ENCODE data around the gene RAB36.

Gene RAB36

DNA sequence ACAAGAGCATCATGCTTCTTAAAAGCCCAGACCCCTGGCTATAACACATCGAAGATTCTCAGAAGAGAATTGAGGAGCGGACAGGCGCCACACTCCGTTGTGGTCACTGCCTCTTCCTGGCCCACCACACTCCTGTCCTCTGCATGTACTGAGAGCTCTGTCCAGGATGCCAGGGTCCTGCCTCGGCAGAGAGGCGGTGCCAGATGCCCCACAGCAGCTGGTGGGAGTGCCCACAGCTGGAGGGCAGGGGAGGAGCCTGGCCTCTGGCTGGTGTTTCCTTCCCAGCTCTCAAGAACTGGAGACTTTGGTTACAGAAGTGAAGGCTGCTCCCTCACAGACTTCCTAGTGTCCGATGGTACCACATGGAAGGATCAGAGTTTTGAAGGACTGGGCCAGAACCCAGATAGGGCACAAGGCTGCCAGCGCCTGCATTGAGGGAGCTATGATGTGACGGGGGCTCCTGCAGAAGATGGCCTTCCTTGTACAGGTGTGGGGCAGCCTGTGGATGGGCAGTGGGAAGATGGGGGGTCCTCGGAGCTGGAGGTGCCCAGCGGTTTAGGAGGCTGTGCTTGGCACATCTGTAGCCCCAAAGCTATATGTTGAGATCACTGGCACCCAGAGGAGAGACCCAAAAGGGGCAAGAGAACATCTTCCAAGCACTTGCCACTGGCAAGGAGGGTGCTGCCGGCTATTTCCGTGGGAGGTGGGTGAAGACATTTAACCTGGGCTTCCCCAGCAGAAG lies 22.9 kb upstream of the RAB36 start:
- TF ChIP-seq CTCF (conservative IDR thresholded peaks at IDR 0.05; ENCODE audit: low read length): no peak
- no peak for TF ChIP-seq EZH2phosphoT487 (IDR thresholded peaks at IDR 0.05; ENCODE audit: borderline replicate concordance)
- no peaks in the 10 kb centered on the region for H3K79me2 ChIP-seq (ENCODE audit: insufficient read depth, low read length)
- no peaks in the 10 kb centered on the region for H3F3A ChIP-seq (ENCODE audit: low read depth)
- no peak overlapping the region for H2AFZ ChIP-seq (ENCODE audit: low read length)
- no peak overlapping the region for H3K9ac ChIP-seq (ENCODE audit: low read depth, low read length, poor library complexity, severe bottlenecking)
- H3K4me2 ChIP-seq (ENCODE audit: low read depth, low read length, poor library complexity, severe bottlenecking): no peak overlapping the region
- H3K36me3 ChIP-seq (ENCODE audit: insufficient read depth, low read length): no peaks in the 10 kb centered on the region
- no peaks in the 10 kb centered on the region for H4K20me1 ChIP-seq (ENCODE audit: insufficient read depth, low read length, poor library complexity, severe bottlenecking)
- peaks cover 8% of the 10 kb centered on the region for H3K4me1 ChIP-seq (ENCODE audit: insufficient read depth, low read length, poor library complexity, severe bottlenecking)
- no peaks in the 10 kb centered on the region for H3K9me2 ChIP-seq (replicated peaks; ENCODE audit: low read depth, low read length)
- H3K4me3 ChIP-seq (ENCODE audit: low read length, poor library complexity, severe bottlenecking): no peak overlapping the region
- no peaks in the 10 kb centered on the region for H3K27me3 ChIP-seq (ENCODE audit: insufficient read depth, low read length, poor library complexity, severe bottlenecking)
- H3K9me3 ChIP-seq (ENCODE audit: insufficient read depth, low read depth, low read length): no peaks in the 10 kb centered on the region

DNA sequence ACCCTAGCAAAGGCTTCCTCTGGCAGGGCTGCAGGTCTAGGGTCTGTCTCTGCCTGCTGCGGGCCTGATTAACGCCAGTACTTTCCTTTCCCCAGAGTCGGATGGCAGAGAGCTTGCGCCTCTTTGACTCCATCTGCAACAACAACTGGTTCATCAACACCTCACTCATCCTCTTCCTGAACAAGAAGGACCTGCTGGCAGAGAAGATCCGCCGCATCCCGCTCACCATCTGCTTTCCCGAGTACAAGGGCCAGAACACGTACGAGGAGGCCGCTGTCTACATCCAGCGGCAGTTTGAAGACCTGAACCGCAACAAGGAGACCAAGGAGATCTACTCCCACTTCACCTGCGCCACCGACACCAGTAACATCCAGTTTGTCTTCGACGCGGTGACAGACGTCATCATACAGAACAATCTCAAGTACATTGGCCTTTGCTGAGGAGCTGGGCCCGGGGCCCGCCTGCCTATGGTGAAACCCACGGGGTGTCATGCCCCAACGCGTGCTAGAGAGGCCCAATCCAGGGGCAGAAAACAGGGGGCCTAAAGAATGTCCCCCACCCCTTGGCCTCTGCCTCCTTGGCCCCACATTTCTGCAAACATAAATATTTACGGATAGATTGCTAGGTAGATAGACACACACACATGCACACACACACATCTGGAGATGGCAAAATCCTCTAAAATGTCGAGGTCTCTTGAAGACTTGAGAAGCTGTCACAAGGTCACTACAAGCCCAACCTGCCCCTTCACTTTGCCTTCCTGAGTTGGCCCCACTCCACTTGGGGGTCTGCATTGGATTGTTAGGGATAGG lies 22.1 kb upstream of the RAB36 start:
- Histone ChIP-seq H3K4me1 (ENCODE audit: insufficient read depth, low read length, poor library complexity, severe bottlenecking) (peaks cover 8% of the 10 kb centered on the region), H4K20me1 (ENCODE audit: insufficient read depth, low read length, poor library complexity, severe bottlenecking) (no peaks in the 10 kb centered on the region), H3K9me2 (replicated peaks; ENCODE audit: low read depth, low read length) (no peaks in the 10 kb centered on the region), H3K9ac (ENCODE audit: low read depth, low read length, poor library complexity, severe bottlenecking) (no peak overlapping the region), H3K9me3 (ENCODE audit: insufficient read depth, low read depth, low read length) (no peaks in the 10 kb centered on the region), H3K36me3 (ENCODE audit: insufficient read depth, low read length) (no peaks in the 10 kb centered on the region), H3K27me3 (ENCODE audit: insufficient read depth, low read length, poor library complexity, severe bottlenecking) (no peaks in the 10 kb centered on the region), H2AFZ (ENCODE audit: low read length) (no peak overlapping the region), H3K4me2 (ENCODE audit: low read depth, low read length, poor library complexity, severe bottlenecking) (no peak overlapping the region), H3K4me3 (ENCODE audit: low read length, poor library complexity, severe bottlenecking) (no peak overlapping the region), H3K79me2 (ENCODE audit: insufficient read depth, low read length) (no peaks in the 10 kb centered on the region), H3F3A (ENCODE audit: low read depth) (no peaks in the 10 kb centered on the region)
- no peak for TF ChIP-seq EZH2phosphoT487 (IDR thresholded peaks at IDR 0.05; ENCODE audit: borderline replicate concordance)
- TF ChIP-seq CTCF (conservative IDR thresholded peaks at IDR 0.05; ENCODE audit: low read length): no peak

- H4K20me1 ChIP-seq (ENCODE audit: insufficient read depth, low read length, poor library complexity, severe bottlenecking): no peaks in the 10 kb centered on the region
- H3F3A ChIP-seq (ENCODE audit: low read depth): no peaks in the 10 kb centered on the region
- H3K4me2 ChIP-seq (ENCODE audit: low read depth, low read length, poor library complexity, severe bottlenecking): no peak overlapping the region
- H3K36me3 ChIP-seq (ENCODE audit: insufficient read depth, low read length): no peaks in the 10 kb centered on the region
- peaks cover 8% of the 10 kb centered on the region for H3K4me1 ChIP-seq (ENCODE audit: insufficient read depth, low read length, poor library complexity, severe bottlenecking)
- H3K9me2 ChIP-seq (replicated peaks; ENCODE audit: low read depth, low read length): no peaks in the 10 kb centered on the region
- no peak overlapping the region for H3K9ac ChIP-seq (ENCODE audit: low read depth, low read length, poor library complexity, severe bottlenecking)
- TF ChIP-seq CTCF (conservative IDR thresholded peaks at IDR 0.05; ENCODE audit: low read length) (no peak), EZH2phosphoT487 (IDR thresholded peaks at IDR 0.05; ENCODE audit: borderline replicate concordance) (no peak)
- no peaks in the 10 kb centered on the region for H3K79me2 ChIP-seq (ENCODE audit: insufficient read depth, low read length)
- no peak overlapping the region for H3K4me3 ChIP-seq (ENCODE audit: low read length, poor library complexity, severe bottlenecking)
- H2AFZ ChIP-seq (ENCODE audit: low read length): no peak overlapping the region
- H3K9me3 ChIP-seq (ENCODE audit: insufficient read depth, low read depth, low read length): no peaks in the 10 kb centered on the region
- no peaks in the 10 kb centered on the region for H3K27me3 ChIP-seq (ENCODE audit: insufficient read depth, low read length, poor library complexity, severe bottlenecking)
Measured at GRCh38 chr22:23123804-23124254, 21.4 kb upstream of the RAB36 start.
